Measurements from ENCODE around the gene FAT1.

FAT1 gene

DNA sequence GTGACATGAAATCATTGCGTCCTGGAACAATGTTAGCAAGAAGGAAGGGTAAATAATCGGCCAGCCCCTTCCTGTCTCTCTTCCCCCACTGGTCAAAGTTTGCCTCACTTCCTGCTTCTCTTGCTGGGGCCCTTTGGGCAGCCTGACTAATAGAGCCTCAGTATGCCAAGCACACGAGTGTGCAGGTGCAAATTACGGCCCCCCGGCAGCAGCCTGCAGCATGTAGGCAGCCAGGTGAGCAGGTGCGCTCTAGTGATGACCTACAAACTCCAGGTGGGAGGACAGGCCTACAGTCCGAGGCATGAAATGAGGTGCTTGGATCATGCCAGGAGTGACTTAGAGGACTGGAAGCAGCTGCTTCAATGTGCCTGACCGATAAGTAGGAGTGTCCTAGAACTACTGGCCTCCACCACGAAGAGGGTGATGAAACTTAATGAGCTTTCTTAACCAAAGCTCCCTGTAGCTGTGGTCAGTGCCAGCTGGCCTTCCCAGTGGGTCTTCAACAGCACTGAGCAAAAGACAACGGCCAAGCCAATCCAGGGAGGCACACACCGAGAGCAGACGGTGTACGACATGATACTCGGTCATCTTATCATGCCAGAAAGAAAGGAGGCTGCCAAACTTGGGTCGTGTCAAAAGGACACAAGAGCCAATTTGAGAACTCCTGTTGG is 26.1 kb upstream of the FAT1 start:
- no peak for DNase-seq (ENCODE audit: low read depth)

- DNase-seq (ENCODE audit: low read depth) = no peak
These were observed 22.9 kb upstream of the FAT1 start for GRCh38 chr4:186746581-186746980.

DNA sequence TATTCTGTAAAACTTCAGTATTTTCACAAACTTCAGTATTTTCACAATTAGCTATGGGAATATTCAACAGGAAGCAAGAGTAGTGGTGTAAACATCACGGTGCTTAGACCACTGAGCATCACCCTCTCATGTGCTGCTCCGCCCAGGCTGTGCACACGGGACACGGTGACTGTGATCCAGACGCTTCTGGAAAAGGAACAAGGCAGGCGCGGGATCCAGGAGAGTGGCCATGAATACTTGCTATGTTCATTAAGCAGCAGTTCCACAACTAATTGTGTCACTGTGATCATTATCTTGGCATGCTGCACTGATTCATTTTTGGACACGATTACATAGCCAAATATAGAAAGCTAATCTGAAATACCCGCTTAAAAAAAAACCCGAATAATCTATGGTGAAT is 19.6 kb upstream of the FAT1 start:
- DNase-seq (ENCODE audit: low read depth) = no peak

DNA sequence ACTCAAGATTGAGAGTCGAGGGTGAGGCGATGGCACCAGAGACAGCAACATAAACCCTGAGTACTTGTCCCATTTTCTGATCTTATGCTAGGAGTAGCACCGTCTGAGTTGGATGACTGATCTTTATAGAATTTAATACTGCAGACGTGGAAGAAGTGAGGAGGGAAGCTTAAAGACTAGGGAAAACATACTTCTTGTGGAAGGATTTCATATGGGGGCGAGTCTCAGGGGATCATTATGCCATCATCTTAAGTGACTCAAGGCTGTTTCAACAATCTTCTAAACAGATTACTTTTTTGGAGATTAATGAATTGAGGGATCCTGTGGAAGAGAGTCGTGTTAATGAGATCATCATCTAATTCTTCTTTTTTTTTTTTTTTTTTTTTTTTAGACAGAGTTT is 17.2 kb upstream of the FAT1 start:
- DNase-seq (ENCODE audit: low read depth) = no peak

GRCh38 chr4:186739802-186740434 is 16.3 kb upstream of the FAT1 start:
- no peak for DNase-seq (ENCODE audit: low read depth)

GRCh38 chr4:186739317-186739716 is 15.7 kb upstream of the FAT1 start:
- no peak for DNase-seq (ENCODE audit: low read depth)

DNA sequence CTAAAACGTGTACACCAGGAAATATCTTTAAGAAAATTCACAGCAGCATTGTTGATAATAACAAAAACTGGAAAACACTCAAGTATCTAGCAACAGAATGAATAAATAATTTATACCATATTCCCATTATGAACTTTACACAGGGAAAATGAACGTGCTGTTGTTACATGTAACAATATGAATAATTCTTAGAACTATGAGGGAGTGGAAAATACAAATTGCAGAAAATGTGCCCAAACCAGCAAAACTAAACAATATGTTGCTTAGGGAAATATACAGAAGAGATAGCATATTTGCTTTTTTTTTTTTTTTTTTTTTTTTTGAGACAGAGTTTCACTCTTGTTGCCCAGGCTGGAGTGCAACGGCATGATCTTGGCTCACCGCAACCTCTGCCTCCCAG is 14.8 kb upstream of the FAT1 start:
- no peak for DNase-seq (ENCODE audit: low read depth)

- no peak for DNase-seq (ENCODE audit: low read depth)
These were observed 13.8 kb upstream of the FAT1 start for GRCh38 chr4:186737427-186737826.

DNA sequence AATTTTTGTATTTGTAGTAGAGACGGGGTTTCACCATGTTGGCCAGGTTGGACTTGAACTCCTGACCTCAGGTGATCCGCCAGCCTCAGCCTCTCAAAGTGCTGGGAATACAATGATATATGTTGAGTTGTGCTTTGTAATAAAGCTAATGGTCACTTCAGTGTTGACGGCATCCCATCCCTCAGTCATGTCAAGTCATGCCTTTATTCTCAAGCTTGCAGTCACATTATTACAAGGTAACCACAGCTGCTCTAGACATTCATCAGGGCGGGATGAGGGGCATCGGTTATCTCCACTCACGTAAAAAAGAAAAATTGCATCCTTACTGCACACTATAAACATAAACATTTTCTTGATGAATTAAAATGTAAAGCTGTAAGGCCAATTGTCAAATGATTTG is 12.8 kb upstream of the FAT1 start:
- DNase-seq (ENCODE audit: low read depth) = no peak

DNA sequence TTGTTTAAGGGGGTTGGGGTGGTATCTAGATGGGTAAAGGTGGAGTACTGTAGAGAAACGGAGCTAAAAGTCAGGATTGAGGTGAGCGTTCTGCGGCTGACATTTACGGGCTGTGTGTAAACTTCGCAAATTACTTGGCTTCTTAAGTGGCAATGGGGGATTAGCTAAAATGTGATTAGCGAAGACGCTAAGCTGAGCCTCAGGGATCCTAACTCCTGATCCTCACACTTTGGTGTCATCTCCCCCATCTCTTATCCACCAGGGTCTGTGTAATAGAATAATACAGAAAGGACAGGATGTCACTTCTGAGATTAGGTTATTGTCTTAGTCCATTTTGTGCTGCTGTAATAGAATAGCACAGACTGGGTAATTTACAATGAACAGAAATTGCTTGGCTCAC is 10.6 kb upstream of the FAT1 start:
- no peak for DNase-seq (ENCODE audit: low read depth)

- DNase-seq (ENCODE audit: low read depth) = no peak
These were observed 10.1 kb upstream of the FAT1 start for GRCh38 chr4:186733778-186734177.

DNA sequence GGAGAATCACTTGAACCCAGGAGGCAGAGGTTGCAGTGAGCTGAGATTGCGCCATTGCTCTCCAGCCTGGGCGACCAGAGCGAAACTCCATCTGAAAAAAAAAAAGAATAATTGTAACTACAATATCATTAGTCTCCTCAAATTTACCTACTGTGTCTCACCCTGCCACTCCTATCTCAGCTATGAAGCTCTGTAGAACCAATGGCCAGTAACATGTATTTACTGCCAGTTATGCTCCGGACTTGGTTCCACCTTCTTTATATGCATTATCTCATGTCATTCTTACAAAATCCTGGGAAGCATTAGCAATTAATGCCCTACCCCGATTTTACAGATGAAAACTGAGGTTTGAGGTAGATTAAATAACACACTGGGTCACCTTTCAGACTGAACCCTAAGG is 7.0 kb upstream of the FAT1 start:
- DNase-seq (ENCODE audit: low read depth) = no peak

DNA sequence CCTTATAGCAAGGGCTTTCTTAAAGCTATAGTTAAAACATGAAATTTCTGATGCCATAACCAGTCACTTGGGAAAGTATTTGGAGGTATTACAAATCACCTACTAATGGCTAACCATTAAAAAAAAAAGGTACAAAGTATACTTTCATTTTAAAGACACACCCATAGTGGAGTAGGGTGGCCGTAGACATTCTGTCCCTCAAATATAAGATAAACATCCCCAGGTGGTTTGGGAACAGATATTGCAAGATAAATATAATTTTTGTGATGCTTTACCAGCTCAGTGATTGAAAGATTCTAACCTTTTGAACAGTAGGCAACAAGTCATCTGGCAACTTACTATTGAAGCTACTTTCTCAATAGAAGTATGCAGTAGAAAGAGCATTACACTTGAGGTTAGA is 6.2 kb upstream of the FAT1 start:
- DNase-seq (ENCODE audit: low read depth) = no peak

DNA sequence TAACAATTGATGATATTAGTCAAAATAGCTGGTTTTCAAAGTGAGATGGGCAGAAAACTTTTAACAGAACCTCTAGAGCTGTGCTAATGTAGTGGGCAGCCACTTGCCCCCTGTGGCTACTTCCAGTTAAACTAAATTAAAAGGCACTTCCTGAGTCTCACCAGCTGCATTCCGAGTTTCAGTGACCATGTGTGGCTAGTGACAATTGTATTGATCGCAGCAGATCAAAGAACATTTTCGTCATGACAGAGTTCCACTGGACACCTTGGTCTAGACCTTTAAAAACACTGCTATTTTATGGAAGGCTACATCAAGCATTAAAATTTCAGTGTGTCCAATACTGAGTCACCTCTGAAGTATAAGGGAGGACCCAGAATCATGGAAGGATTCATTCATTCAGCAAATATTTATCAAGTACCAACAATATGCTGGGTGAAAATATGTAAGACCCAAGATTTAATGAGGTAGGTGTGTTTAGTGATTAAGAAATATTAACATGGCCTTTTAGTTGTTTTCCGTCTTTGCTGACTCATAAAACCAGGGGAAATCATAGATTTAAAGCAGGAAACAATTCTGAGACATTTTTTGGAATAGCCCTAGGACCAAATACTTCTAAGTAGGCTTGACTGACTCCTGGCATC is 5.1 kb upstream of the FAT1 start:
- DNase-seq (ENCODE audit: low read depth) = no peak

GRCh38 chr4:186727977-186728519 is 4.4 kb upstream of the FAT1 start:
- no peak for DNase-seq (ENCODE audit: low read depth)

DNA sequence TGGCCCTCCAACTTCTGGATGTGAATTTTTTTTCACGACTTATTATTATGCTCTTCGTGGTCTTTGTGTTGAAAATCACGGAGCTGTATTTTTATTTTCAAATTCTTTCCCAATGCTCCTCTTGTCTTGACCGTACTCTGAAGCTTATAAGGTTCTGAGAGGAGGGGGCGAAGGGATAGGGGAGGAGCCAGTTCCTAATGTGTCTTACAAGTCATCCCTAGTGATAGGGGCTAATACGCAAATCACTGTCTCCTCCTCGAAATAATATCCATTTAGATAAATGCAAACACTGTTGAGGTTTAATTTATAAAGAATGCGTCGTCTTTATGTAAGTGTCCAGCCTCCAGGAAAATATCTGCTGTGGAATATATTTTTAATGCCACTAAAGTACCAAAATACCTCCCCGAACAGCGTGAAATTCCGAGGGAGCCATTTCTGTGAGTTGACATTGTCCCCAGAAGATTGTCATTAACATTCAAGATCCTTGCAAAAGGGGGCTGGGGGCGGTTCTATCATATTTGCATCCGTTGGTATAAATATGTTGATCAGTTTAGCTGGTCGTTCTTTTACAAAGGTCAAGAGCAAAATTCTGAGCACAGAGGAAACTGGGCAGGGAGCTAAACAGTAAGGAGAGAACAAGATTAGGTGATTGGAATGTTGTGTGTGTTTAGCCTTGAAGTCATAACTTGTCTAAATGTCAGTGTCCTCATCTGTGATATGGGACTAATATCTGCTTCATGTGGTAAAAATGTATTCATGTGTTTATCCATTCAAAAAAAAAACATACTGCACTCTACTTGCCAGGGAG is 3.7 kb upstream of the FAT1 start:
- no peak for DNase-seq (ENCODE audit: low read depth)

- no peak for DNase-seq (ENCODE audit: low read depth)
These were observed 2.9 kb upstream of the FAT1 start for GRCh38 chr4:186726426-186727168.

DNA sequence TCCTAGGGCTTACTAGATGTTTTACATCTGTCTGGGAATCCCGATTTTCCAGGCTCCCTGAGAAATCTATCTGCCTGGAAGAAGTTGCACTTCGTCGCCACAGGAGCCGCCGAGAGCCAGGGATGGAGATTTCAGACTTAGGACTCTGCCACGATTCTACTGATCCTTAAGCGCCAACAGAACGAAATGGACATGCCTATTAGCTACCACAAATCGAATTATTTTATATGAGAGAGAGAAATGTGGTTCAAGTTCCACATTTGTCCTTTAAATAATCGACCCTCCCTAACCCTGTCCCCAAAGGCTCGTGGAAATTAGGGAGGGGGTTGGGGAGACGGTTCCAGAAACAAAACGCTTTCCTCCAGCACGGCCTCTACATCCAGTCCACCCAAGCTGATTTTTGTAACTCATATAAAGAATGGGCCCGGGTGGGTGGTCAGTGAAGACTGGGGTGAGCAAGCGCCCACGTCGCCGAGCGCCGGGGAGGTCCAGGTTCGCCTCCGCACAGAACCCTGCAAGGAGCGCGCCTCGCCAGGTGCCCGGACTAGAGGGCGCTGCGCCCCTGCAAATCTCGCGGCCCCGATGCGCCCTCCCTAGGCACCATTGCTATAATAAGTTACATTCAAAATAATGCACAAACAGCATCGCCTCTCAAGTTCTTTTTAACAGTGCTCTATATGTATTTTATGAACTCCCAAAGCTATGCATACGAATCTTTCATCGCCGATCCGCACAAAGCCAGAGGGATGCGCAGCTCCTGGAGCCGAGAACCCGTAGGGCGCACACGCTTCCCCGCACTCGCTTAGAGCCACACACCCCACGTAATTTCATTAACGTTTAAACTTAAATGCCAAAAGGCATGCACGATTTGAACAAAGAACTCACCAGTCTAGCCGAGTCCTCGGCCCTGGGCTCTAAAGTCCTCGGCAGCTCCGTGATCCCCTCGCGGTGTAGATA is 2.1 kb upstream of the FAT1 start:
- no peak for DNase-seq (ENCODE audit: low read depth)

DNA sequence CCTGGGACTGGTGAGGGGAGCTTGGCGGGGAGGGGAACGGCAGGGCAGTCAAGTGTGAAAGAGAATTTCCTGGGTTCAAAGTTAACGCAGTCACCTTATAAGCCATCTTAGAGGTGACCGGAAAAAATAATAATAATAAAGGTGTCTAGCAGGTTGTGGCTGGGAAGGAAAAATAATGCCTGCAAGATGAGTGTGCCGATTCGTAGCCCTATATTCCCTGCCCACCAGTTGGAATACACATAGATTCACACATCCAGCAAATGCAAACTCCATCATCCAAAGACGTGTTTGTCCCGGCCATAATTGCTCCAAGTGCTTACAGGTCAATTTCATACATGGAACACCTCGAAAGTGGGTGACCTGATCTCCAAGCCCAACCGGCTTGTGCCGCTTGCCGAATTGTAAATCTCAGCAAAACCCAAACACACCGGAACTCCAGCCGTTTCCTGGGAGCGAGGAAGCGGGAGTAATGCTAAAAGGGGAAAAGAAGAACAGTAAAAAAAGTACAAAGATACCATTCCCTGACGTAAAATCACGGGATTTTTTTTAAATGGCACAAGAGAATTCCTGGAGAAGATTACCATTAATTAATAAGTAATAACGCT is 1.3 kb upstream of the FAT1 start:
- no peak for DNase-seq (ENCODE audit: low read depth)

Data from activated T-cell treated with anti-CD3 and anti-CD28 coated beads for 1 hour (primary cell).